Measurements from ENCODE around the gene MTMR2. TPM values are rescaled to one million over a fixed set of nuclear protein-coding genes. Genes with fewer than 3 reads are reported as not detected.

Gene MTMR2
- total RNA-seq, 1 experiment from 2014 or later, result 38.5 TPM

DNA sequence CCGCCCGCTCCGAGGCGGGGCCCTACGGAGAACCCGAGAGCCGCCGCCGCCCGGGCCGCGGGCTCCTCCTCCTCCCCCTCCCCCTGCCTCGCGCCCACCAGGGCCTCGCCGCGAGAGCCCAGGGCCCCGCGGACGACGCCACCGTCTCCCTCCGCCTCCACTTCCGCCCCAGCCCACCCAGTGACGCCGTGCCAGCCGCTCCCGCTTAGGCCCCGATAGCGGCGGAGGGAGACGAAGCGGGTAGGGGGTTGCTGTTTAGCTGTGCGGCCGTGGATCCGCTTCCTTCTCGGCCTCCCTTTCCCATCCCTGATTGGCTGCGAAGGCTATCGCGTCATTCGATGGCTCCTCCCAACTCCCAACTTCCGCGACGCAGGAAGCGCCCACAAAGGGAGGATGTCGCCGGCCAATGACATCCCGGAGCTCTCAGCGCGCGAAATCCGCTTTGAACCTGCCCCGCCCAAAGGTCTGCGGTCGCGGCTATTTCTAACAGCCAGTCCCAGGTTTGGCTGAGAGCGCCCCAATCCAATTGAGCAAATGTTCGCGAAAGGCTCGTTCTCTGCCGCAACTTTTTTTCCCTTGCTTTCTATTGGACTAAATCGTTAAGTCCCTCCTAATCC, 134.3 kb downstream of the MTMR2 start, which contains the start of gene FAM76B:
FAM76B (minus strand) TSS at position 277 of the 617 bp plus-strand sequence. CDS start 304 bp downstream, outside the sequence.
- peak; percentile 95 for DNase-seq (ENCODE audit: extremely low read depth, low read depth)

DNA sequence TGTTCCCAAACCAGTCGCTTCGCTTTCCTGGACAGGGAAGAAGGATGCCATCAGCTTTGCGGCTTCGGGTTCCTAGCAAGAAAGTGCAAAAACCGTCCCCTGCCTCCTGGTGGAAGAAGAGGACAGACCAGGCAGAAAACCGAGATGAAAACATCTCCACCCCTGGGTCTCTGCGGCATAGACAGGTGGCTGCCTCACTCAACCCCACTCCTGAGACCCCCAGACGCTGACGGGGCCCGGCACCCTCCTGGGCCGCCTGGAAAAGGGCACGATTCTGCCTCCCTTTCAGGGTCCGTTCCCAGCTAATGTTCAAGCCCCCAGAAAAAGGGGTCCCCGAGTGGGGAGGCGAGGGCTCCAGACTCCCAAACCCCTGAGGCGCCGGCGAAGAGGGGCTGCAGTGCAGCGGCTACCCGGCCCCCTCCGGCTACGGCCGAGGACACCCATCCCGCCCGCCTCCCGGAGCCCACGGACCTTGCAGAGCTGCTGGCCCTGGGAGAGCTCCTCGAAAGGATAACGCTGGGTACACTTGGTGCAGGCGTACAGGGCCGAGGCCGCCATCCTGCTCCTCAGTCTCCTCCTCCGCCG, 134.9 kb downstream of the MTMR2 start:
- no peak for DNase-seq (ENCODE audit: extremely low read depth, low read depth)

Small RNA genes within 50 kb of the gene (small RNA-seq; reads per million reads assigned to genes)
- 0.02 to 0.06 reads per million in 2 experiments for gene RNA5SP345

Other genes starting within 250 kb of the MTMR2 start
- gene FAM76B, start 134.3 kb downstream of the MTMR2 start, total RNA-seq (2014; rRNA removed; shearing (Covaris generic)), result 19.6 and 21.1 TPM in 2 replicates
- 42.0 and 45.6 TPM in 2 replicates for gene CEP57, start 133.6 kb downstream of the MTMR2 start, total RNA-seq (2014; rRNA removed; shearing (Covaris generic))